22Rv1 (cell line): ENCODE measurements around the gene SLC6A8.

ENCODE experiments used
- H3K27ac ChIP-seq: fragments of 450-650 bp; 2 replicates; pipeline ENCODE4 v1.5.1; 2017
- ZFX ChIP-seq: fragments of 450-650 bp; IDR thresholded peaks from 2 replicates; pipeline ENCODE4 v1.6.1; 2017; ENCODE audit warnings: antibody characterized with exemption, borderline replicate concordance
- TF ChIP-seq, protein P1 (sequence below): fragments of 450-650 bp; IDR thresholded peaks from 2 replicates; pipeline ENCODE4 v1.5.1; 2017; ENCODE audit warnings: mild to moderate bottlenecking

SLC6A8 gene

DNA sequence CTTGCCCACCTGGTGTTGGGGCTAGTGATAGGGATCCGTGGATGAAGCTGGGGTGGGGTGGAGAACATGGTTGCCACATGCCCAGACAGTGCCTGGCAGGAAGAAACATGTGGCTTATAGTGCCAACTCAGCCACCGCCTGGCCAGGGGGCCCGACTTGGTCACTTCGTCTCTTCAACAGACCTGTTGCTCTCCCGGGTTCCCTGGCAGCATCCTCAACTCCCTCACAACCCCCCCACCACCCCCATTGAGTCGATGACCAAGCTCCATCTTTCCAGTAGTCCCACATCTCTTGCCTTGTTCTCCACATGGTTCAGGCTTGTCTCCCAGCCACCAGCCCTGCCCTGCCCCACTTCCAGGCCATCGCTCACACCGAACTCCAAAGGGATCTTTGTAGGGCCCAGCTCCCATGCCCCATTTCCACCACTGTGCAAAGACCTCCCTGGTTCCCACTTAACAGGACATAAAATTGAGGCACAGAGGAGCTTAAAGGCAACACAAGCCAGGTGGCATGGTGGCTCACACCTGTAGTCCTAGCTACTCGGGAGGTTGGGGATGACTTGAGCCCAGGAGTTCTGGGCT lies 21.9 kb upstream of the SLC6A8 start:
- TF ChIP-seq ZFX: no peak
- TF ChIP-seq, protein P1, sequence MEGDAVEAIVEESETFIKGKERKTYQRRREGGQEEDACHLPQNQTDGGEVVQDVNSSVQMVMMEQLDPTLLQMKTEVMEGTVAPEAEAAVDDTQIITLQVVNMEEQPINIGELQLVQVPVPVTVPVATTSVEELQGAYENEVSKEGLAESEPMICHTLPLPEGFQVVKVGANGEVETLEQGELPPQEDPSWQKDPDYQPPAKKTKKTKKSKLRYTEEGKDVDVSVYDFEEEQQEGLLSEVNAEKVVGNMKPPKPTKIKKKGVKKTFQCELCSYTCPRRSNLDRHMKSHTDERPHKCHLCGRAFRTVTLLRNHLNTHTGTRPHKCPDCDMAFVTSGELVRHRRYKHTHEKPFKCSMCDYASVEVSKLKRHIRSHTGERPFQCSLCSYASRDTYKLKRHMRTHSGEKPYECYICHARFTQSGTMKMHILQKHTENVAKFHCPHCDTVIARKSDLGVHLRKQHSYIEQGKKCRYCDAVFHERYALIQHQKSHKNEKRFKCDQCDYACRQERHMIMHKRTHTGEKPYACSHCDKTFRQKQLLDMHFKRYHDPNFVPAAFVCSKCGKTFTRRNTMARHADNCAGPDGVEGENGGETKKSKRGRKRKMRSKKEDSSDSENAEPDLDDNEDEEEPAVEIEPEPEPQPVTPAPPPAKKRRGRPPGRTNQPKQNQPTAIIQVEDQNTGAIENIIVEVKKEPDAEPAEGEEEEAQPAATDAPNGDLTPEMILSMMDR: no peak
- no peak overlapping the region for H3K27ac ChIP-seq

DNA sequence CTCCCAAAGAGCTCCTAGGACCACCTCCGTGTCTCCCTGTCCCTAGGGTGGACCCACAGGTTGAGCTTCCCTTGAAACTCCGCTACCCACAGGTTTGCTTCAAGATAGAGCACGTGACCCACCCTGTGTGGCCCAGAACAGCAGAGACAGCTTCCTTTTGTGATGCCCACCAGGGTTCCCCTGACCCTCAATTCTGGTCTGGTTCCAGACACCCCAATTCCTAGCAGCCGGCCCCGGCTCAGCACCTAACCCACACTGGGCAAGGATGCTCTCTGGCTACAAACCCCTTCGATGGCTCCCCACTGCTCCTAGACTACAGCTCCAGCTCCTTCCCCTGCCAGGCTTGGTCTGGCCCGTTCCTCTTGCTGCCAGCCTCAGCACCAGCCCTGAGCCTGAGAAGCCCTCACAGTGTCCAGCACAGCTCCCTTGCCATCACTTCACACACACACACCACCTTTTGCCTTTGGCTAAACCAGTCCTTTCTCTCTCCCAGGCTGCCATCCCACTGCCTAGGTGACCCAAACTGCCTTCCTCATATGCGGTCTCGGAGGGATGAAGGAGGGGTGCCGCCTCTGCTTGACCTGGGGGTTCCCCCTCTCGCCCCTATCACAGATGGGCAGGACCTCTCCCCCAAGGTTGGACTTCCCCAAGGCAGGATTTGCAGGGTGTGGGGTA lies 20.3 kb upstream of the SLC6A8 start:
- TF ChIP-seq ZFX: no peak
- TF ChIP-seq, protein P1: no peak
- no peak overlapping the region for H3K27ac ChIP-seq

DNA sequence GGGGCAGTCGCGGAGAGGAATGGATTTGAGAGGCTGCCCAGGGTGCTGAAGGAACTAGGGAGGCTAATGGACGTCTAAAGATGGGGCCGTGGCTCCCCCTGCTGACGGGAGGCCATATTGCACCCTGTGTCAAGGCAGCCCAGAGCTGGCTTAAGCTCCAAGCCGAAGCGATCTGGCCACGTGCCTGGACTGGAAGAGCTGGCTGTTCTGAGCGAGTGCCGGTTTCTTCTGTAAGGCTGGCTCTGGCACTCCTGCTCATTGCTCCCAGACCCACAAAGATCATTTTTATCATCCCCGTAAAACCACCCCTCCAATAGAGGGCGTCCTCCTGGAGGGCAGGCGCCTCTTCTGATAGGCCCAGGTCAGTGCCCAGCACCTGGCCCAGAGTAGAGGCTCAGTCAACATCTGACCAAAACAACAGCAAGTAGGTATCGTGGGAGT lies 19.8 kb upstream of the SLC6A8 start:
- TF ChIP-seq, protein P1: peak; percentile 74
- TF ChIP-seq ZFX: no peak
- no peak overlapping the region for H3K27ac ChIP-seq

DNA sequence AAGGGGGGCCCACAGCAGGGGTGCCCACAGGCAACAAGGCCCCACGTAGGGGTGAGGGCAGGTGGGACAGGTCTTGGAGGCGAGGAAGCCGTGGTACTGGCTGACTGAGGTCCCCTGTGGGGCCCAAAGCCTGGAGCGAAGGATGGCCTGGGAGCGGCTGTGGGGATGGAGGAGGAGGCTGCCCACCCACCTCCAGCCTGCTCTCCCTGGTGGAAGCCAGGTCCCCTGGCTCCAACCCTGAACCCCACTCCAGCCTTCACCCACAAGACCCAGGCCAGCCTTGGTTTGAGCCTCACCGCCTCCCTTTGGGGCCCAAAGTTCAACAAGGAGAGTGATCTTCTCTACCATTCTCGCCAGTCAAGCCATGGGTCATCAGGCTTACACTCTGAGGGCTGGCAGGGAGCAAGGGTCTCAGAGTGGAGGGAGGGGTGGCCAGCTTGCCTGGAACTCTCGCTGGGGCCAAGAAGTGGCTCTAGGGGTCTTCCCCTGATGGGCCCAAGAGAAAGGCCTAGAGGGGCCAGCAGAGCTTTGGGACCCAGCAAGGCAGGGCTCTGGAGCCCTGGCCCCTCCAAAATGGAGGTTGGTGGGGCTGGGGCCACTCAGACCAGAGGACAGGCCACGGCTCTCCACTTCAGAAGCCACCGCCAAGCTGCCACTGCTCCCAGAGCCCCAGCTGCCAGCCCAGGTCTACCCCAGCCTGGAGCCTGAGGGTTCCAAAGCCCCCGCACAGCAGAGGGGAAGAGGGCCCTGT lies 19.1 kb upstream of the SLC6A8 start:
- TF ChIP-seq, protein P1: no peak
- no peak for TF ChIP-seq ZFX
- H3K27ac ChIP-seq: no peak overlapping the region

DNA sequence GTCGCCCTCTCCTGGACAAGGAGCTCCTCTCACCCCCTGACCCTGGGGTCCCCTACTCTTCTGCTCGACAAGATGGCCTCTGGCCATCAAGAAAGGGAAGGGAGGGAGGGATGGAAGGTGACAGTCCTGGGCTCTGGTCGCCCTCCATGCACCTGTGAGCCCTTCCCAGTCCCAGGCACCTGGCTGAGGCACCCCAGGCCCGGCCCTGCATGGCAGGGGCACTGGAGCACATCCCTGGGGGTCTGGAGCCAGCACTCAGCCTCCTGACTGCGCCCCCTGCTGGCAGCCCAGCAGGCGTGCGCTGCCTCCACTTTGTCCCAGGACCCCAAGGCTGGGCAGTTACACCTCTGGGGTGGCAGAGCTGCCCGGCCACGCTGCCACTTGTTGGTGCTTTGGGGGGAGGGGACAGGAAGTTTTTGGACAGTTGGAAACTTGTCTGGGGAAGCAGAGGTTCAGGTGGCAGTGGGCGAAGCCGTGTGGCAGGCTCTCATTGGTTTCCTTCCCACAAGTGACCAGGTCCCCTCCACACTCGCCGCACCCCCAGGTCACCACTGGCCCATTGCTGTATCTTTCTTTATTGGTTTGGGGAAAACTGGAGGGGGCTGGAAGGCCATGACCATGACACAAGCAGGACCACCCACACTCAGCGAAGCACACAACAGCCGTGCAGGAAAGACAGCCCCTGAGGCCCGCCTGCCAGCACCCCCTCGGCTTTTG lies 18.4 kb upstream of the SLC6A8 start:
- no peak for TF ChIP-seq ZFX
- TF ChIP-seq, protein P1: peak; percentile 80
- no peak overlapping the region for H3K27ac ChIP-seq

DNA sequence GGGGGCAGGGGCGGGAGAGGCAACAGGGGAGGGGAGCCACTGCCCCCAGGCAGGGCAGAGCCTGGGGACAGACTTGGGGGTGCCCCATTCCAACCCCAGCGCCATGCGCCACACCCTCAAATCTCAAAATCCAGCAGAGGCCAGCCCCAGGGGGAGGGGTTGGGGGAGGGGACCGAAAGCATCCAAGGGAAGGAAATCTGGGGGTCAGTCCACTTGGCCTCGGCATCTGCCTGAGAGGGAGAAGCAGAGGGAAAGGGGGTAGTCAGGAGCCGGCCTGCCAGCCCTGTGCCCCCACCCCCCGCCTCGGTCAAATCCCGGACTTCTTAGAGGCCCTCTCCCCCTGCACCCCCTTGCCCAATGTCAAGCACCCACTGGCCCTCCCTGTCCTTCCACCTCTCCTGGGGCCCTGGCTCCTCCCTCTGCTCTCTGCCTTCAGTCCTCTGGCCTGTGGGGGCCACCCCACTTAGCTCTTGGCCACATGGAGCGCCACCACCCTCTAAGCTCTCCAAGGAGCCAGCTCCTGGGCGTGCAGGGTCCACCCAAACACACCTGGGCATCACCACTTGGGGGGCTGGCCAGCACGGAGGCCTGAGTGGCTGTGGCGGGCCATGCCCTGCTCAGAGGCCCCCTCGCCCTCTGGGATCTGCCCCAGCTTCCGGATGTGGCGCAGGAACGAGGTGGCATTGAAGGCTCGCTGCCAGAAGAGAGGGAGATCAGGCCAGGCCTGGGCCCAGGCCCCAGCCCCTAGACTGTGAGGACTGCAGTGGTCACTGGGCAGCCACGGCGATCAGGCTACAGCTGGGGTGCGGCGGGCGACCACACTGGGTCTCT lies 17.6 kb upstream of the SLC6A8 start:
- H3K27ac ChIP-seq: no peak overlapping the region
- TF ChIP-seq ZFX: no peak
- TF ChIP-seq, protein P1: no peak
